Breast epithelium (tissue), 4 donors: Measurements from ENCODE around the gene FASN. TPM values are rescaled to one million over a fixed set of nuclear protein-coding genes. Genes with fewer than 3 reads are reported as not detected.
A peak's percentile ranks its signal among the peaks of the same experiment; 100 is the strongest.

Experiments
- DNase-seq, 2 donors: peaks; one replicate each; pipeline ENCODE4 v3.0.0-alpha.2; 2019; ENCODE audit warnings: low spot score in 2 of 2
- H3K27ac ChIP-seq, 2 donors: fragments of 200-600 bp; sonication (generic) in 1 of 2; one replicate each; pipeline ENCODE4 v1.5.1; 2016 to 2019; ENCODE audit warnings: mild to moderate bottlenecking in 1 of 2
- H3K27me3 ChIP-seq, 2 donors: fragments of 200-600 bp; sonication (generic) in 1 of 2; one replicate each; pipeline versions ENCODE4 v1.5.1 to v1.6.0; 2017 to 2019; ENCODE audit warnings: control low read depth in 1 of 2, mild to moderate bottlenecking in 1 of 2
- H3K36me3 ChIP-seq: fragments of 200-600 bp; one replicate; pipeline ENCODE4 v1.5.1; 2019
- H3K4me1 ChIP-seq, 2 donors: fragments of 200-600 bp; sonication (generic); one replicate each; pipeline ENCODE4 v1.5.1; 2016 to 2019; ENCODE audit warnings: control low read depth in 1 of 2
- H3K4me3 ChIP-seq, 3 donors: fragments of 200-600 bp; sonication (generic); 1 replicate in 2 of 3; 2 replicates in 1 of 3; pipeline ENCODE4 v1.5.1; 2016 to 2019; ENCODE audit warnings: mild to moderate bottlenecking in 3 of 3, moderate library complexity in 2 of 3
- H3K9me3 ChIP-seq, 2 donors: fragments of 200-600 bp; sonication (generic) in 1 of 2; one replicate each; pipeline ENCODE4 v1.5.1; 2016 to 2019; ENCODE audit warnings: control low read depth in 1 of 2
- POLR2A ChIP-seq: fragments of 450-650 bp; IDR thresholded peaks from one replicate; pipeline ENCODE4 v1.6.1; 2016; ENCODE audit warnings: antibody characterized with exemption, mild to moderate bottlenecking, moderate library complexity
- POLR2AphosphoS5 ChIP-seq, 3 donors: sonication (generic); formaldehyde crosslinking; IDR thresholded peaks; one replicate each; pipeline ENCODE4 v1.6.1; 2017; ENCODE audit warnings: antibody characterized with exemption in 3 of 3
- intact Hi-C: fragments of 100-400 bp; cut with DNase I; formaldehyde crosslinking; loops from one replicate; pipeline ENCODE4 v1.15.1; 2023; ENCODE audit warnings: low total_unique reads
- total RNA-seq, 3 donors: library from RNA; depleted of rRNA; stranded (reverse); fragments of >200 nt; gene quantifications; one replicate each; pipeline ENCODE4 v1.1.0, GENCODE V29; 2016
- TF ChIP-seq, protein P1 (sequence below), 3 donors: fragments of 450-650 bp; IDR thresholded peaks; one replicate each; pipeline ENCODE4 v1.5.1; 2016 to 2017; ENCODE audit warnings: antibody characterized with exemption in 3 of 3, mild to moderate bottlenecking in 3 of 3, moderate library complexity in 3 of 3

FASN gene
- total RNA-seq, 3 donors from 2014 or later = 95.4 to 590 (median 98.6) TPM

DNA sequence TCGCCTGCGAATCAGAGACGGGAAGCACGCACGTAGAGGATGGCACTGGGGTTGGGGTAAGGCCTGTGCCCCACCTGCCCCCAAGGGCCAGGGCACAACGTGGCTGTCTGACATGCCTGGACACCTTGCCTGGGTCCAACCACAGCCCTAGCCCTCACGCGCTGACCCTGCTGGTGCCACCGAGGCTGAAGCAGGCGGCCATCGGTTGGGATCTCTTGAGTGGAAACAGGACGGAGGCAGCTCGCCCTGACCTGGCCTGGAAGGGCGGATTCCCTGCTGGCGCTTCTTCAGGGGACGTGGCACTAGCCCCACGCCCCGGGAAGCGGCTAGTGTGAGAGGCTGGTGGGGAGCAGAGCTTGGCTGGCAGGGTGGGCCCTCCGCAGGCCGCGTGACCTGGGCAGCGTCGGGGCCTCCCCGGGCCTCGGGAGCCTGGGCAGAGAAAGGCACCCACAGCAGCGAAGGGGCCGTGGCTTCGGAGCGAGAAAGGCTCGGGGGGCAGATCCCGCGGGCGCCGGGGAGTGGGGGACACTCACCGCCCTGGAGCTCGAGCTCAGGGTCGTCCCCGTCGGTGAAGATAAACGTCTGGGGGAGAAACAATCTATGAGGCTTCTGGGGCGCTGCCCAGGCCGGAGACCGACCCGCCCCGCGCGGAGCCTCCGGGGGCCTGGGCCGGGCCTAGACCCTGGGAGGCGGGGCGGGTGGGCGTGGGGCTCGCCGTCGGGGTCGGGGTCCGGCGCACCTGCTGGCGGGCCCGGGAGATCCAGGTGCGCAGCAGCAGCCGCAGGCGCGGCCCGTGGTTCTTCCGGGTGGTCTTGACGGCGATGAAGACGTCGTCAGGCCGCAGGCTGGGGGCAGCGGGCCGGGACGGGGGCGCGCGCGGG lies 47.0 kb downstream of the FASN start:
- peak overlapping the region; percentile 79 to 98 (median 79) for H3K4me3 ChIP-seq
- no peaks in the 10 kb centered on the region for H3K9me3 ChIP-seq
- peaks cover 6 to 23% of the 10 kb centered on the region in 2 donors for H3K4me1 ChIP-seq
- peak overlapping the region; percentile 55 to 84 for H3K27ac ChIP-seq
- intact Hi-C loops = no loop called here
- no peaks in the 10 kb centered on the region for H3K36me3 ChIP-seq
- DNase-seq = no peak
- TF ChIP-seq, protein P1, sequence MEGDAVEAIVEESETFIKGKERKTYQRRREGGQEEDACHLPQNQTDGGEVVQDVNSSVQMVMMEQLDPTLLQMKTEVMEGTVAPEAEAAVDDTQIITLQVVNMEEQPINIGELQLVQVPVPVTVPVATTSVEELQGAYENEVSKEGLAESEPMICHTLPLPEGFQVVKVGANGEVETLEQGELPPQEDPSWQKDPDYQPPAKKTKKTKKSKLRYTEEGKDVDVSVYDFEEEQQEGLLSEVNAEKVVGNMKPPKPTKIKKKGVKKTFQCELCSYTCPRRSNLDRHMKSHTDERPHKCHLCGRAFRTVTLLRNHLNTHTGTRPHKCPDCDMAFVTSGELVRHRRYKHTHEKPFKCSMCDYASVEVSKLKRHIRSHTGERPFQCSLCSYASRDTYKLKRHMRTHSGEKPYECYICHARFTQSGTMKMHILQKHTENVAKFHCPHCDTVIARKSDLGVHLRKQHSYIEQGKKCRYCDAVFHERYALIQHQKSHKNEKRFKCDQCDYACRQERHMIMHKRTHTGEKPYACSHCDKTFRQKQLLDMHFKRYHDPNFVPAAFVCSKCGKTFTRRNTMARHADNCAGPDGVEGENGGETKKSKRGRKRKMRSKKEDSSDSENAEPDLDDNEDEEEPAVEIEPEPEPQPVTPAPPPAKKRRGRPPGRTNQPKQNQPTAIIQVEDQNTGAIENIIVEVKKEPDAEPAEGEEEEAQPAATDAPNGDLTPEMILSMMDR (IDR thresholded peaks at IDR 0.05) = no peak
- TF ChIP-seq POLR2AphosphoS5 (IDR thresholded peaks at IDR 0.05) (no peak), POLR2A (no peak)
- no peaks in the 10 kb centered on the region for H3K27me3 ChIP-seq

DNA sequence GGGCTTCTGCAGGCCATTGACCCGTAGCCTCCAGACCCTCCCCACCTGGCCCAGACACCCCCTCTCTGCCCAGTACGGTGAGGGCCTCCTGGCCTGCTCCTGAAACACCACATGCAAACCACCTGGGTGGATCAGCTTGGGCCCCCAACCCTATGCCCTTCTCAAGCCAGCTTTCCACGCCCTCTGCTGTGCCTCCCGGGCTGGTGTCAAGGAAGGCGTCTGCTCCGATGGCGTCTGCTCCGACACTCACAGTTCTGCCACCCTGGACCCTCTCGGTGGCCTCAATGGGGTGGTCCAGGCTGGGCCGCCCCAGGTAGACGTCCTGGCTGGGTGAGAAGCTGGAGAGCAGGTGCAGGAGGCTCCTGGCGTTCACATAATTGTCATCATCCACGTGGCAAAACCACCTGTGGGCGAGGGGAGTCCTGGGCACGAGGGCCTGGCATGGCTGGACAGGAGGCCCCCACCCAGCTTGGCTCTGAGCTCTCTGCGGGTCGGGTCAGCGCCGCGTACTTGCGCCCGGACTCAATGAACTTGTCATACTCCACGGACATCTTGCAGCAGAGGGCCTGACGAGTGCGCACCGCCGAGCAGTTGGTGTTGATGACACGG lies 47.8 kb downstream of the FASN start:
- no peaks in the 10 kb centered on the region for H3K27me3 ChIP-seq
- intact Hi-C loops = no loop called here
- TF ChIP-seq, protein P1 (IDR thresholded peaks at IDR 0.05) = no peak
- TF ChIP-seq POLR2AphosphoS5 (IDR thresholded peaks at IDR 0.05) (no peak), POLR2A (no peak)

DNA sequence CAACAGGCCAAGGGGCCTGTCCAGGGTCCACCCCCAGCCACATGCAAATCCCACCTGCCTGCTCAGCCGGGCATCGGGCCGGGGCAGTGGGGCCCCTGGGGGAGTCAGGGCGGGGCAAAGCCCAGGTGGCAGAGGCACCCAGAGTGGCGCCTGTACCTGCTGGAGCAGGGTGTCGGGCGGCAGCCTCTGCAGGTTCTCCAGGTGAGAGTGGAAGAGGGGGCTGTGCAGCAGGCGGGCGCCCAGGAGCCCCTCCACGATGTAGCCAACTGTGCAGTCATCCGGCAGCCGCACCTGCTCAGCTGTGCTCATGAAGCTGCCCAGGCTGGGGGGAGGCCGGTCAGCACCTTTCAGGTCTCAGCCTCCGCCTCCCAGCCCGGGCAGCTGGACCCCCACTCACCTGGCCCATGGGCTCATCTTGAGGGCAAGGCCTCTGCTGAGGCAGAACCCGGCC lies 48.5 kb downstream of the FASN start:
- no peak overlapping the region for H3K27ac ChIP-seq
- no peak for DNase-seq
- H3K36me3 ChIP-seq = no peaks in the 10 kb centered on the region
- no peaks in the 10 kb centered on the region for H3K9me3 ChIP-seq
- H3K4me1 ChIP-seq = peaks cover 6 to 23% of the 10 kb centered on the region in 2 donors
- H3K27me3 ChIP-seq = no peaks in the 10 kb centered on the region
- H3K4me3 ChIP-seq = no peak overlapping the region
- TF ChIP-seq POLR2AphosphoS5 (IDR thresholded peaks at IDR 0.05) (no peak), POLR2A (no peak)
- TF ChIP-seq, protein P1 (IDR thresholded peaks at IDR 0.05) = no peak
- intact Hi-C loops = no loop called here

More for the DNA sequence above, 47.8 kb downstream of the FASN start:
- Histone ChIP-seq H3K9me3 (no peaks in the 10 kb centered on the region), H3K4me1 (peaks cover 6 to 23% of the 10 kb centered on the region in 2 donors), H3K36me3 (no peaks in the 10 kb centered on the region), H3K4me3 (peak overlapping the region; percentile 79 to 98 (median 79)), H3K27ac (peak overlapping the region; percentile 55 to 84)
- DNase-seq = no peak

DNA sequence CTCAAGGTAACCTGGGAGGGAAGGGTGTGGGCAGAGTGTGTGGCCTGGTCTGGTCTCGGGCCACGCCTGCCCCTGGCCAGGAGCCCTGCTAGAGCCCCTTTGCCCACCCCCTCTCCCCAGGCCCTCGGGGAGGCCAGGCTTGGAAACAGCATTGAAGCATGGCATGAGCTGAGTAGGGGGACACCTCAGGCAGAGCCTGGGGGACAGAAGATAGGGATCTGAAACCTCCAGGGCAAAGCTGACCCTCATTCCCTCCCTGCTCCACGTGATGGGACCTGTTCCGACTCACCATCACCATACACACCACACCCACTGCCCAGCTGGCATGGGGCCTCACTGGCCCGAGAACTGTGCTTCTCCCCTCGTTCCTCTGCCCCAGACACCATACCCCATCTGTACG lies 48.9 kb downstream of the FASN start:
- no peaks in the 10 kb centered on the region for H3K27me3 ChIP-seq
- H3K4me3 ChIP-seq = no peak overlapping the region
- no peak for DNase-seq
- no peaks in the 10 kb centered on the region for H3K9me3 ChIP-seq
- no peak overlapping the region for H3K27ac ChIP-seq
- intact Hi-C loops = no loop called here
- TF ChIP-seq POLR2A (no peak), POLR2AphosphoS5 (IDR thresholded peaks at IDR 0.05) (no peak)
- TF ChIP-seq, protein P1 (IDR thresholded peaks at IDR 0.05) = no peak
- peaks cover 6 to 23% of the 10 kb centered on the region in 2 donors for H3K4me1 ChIP-seq
- H3K36me3 ChIP-seq = no peaks in the 10 kb centered on the region

DNA sequence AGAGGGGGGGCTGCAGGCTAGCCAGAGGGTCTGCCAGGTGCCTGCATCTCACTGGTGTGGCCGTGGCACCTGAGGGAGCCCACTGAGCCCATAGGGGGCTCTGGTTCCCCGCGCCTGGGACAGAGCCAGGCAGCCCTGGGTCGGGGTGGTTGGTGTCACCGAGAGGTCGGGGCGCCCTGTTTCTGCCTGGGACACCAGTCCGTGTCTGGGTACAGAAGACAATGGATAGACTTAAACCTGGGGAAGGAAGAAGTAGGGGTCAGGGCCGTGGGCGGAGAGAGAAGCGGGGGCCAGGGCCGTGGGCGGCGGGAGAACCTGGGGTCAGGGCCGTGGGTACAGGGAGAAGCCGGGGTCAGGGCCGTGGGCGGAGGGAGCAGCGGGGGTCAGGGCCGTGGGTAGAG lies 49.5 kb downstream of the FASN start:
- TF ChIP-seq, protein P1 (IDR thresholded peaks at IDR 0.05) = no peak
- TF ChIP-seq POLR2A = no peak
- no peak for TF ChIP-seq POLR2AphosphoS5 (IDR thresholded peaks at IDR 0.05)
- DNase-seq = no peak
- no peak overlapping the region for H3K4me3 ChIP-seq
- no peaks in the 10 kb centered on the region for H3K36me3 ChIP-seq
- no peaks in the 10 kb centered on the region for H3K9me3 ChIP-seq
- intact Hi-C loops = no loop called here
- H3K27ac ChIP-seq = no peak overlapping the region
- H3K4me1 ChIP-seq = peaks cover 6 to 21% of the 10 kb centered on the region in 2 donors
- H3K27me3 ChIP-seq = no peaks in the 10 kb centered on the region
